Measurements from ENCODE around the gene HAAO.

HAAO gene

GRCh38 chr2:42789751-42790150 is 2.6 kb downstream of the HAAO start:
- peaks cover 11% of the 10 kb centered on the region for H3K4me1 ChIP-seq (ENCODE audit: control insufficient read depth, low read depth, low read length)
- H3K23ac ChIP-seq (ENCODE audit: low read length): no peak overlapping the region

GRCh38 chr2:42788882-42789281 is 3.5 kb downstream of the HAAO start:
- Histone ChIP-seq H2BK120ac (ENCODE audit: low read depth, low read length) (no peak overlapping the region), H4K8ac (ENCODE audit: low read depth, low read length) (no peak overlapping the region), H3K79me1 (ENCODE audit: low read length) (peaks cover 2% of the 10 kb centered on the region), H2AK5ac (ENCODE audit: low read length) (no peak overlapping the region), H3K27ac (ENCODE audit: low read depth, low read length) (no peak overlapping the region), H3K4me3 (ENCODE audit: low read length) (no peak overlapping the region), H3K18ac (ENCODE audit: low read length) (no peak overlapping the region), H3K79me2 (ENCODE audit: control insufficient read depth, insufficient read depth, low read length) (no peaks in the 10 kb centered on the region), H3K4ac (ENCODE audit: low read depth, low read length) (no peak overlapping the region), H3K36me3 (ENCODE audit: control insufficient read depth, insufficient read depth, low read length) (no peaks in the 10 kb centered on the region), H3K56ac (ENCODE audit: low read length) (no peak overlapping the region), H3K23ac (ENCODE audit: low read length) (no peak overlapping the region), H2BK5ac (ENCODE audit: low read length) (no peak overlapping the region), H3K27me3 (ENCODE audit: insufficient read depth, low read length, poor library complexity) (no peaks in the 10 kb centered on the region), H4K5ac (ENCODE audit: low read length) (no peak overlapping the region), H3K9ac (ENCODE audit: low read length) (no peak overlapping the region), H2BK15ac (replicated peaks; ENCODE audit: low read depth) (no peak overlapping the region), H3K4me1 (ENCODE audit: control insufficient read depth, low read depth, low read length) (peaks cover 9% of the 10 kb centered on the region), H3K4me2 (ENCODE audit: low read length) (no peak overlapping the region)
- no peak for DNase-seq
- no CpG with 5 or more reads among the region's 4 CpGs for WGBS (ENCODE audit: extremely low coverage, insufficient coverage, low lambda C conversion rate)

More at GRCh38 chr2:42789751-42790150, 2.6 kb downstream of the HAAO start:
- no peak overlapping the region for H3K18ac ChIP-seq (ENCODE audit: low read length)
- H3K9ac ChIP-seq (ENCODE audit: low read length): no peak overlapping the region
- H3K4me3 ChIP-seq (ENCODE audit: low read length): no peak overlapping the region
- no peak overlapping the region for H2AK5ac ChIP-seq (ENCODE audit: low read length)
- H3K56ac ChIP-seq (ENCODE audit: low read length): no peak overlapping the region
- no CpG with 5 or more reads among the region's 2 CpGs for WGBS (ENCODE audit: extremely low coverage, insufficient coverage, low lambda C conversion rate)
- DNase-seq: no peak
- no peaks in the 10 kb centered on the region for H3K36me3 ChIP-seq (ENCODE audit: control insufficient read depth, insufficient read depth, low read length)
- H3K4me2 ChIP-seq (ENCODE audit: low read length): no peak overlapping the region
- no peak overlapping the region for H4K8ac ChIP-seq (ENCODE audit: low read depth, low read length)
- H2BK15ac ChIP-seq (replicated peaks; ENCODE audit: low read depth): no peak overlapping the region
- H2BK120ac ChIP-seq (ENCODE audit: low read depth, low read length): no peak overlapping the region
- no peaks in the 10 kb centered on the region for H3K27me3 ChIP-seq (ENCODE audit: insufficient read depth, low read length, poor library complexity)
- no peak overlapping the region for H3K27ac ChIP-seq (ENCODE audit: low read depth, low read length)
- peaks cover 2% of the 10 kb centered on the region for H3K79me1 ChIP-seq (ENCODE audit: low read length)
- H3K4ac ChIP-seq (ENCODE audit: low read depth, low read length): no peak overlapping the region
- no peaks in the 10 kb centered on the region for H3K79me2 ChIP-seq (ENCODE audit: control insufficient read depth, insufficient read depth, low read length)
- H4K5ac ChIP-seq (ENCODE audit: low read length): no peak overlapping the region
- no peak overlapping the region for H2BK5ac ChIP-seq (ENCODE audit: low read length)

GRCh38 chr2:42788478-42788793 is 3.9 kb downstream of the HAAO start:
- H3K56ac ChIP-seq (ENCODE audit: low read length): no peak overlapping the region
- no peak overlapping the region for H4K5ac ChIP-seq (ENCODE audit: low read length)
- H4K8ac ChIP-seq (ENCODE audit: low read depth, low read length): no peak overlapping the region
- H3K27ac ChIP-seq (ENCODE audit: low read depth, low read length): no peak overlapping the region
- no peak overlapping the region for H3K18ac ChIP-seq (ENCODE audit: low read length)
- H3K9ac ChIP-seq (ENCODE audit: low read length): no peak overlapping the region
- no peaks in the 10 kb centered on the region for H3K36me3 ChIP-seq (ENCODE audit: control insufficient read depth, insufficient read depth, low read length)
- no peak overlapping the region for H2BK15ac ChIP-seq (replicated peaks; ENCODE audit: low read depth)
- H2AK5ac ChIP-seq (ENCODE audit: low read length): no peak overlapping the region
- WGBS (ENCODE audit: extremely low coverage, insufficient coverage, low lambda C conversion rate): no CpG with 5 or more reads among the region's 9 CpGs
- DNase-seq: no peak
- H3K4me2 ChIP-seq (ENCODE audit: low read length): no peak overlapping the region
- H3K79me2 ChIP-seq (ENCODE audit: control insufficient read depth, insufficient read depth, low read length): no peaks in the 10 kb centered on the region
- no peak overlapping the region for H3K4ac ChIP-seq (ENCODE audit: low read depth, low read length)
- peaks cover 2% of the 10 kb centered on the region for H3K79me1 ChIP-seq (ENCODE audit: low read length)
- H2BK120ac ChIP-seq (ENCODE audit: low read depth, low read length): no peak overlapping the region
- H3K27me3 ChIP-seq (ENCODE audit: insufficient read depth, low read length, poor library complexity): no peaks in the 10 kb centered on the region
- peaks cover 10% of the 10 kb centered on the region for H3K4me1 ChIP-seq (ENCODE audit: control insufficient read depth, low read depth, low read length)
- H3K4me3 ChIP-seq (ENCODE audit: low read length): no peak overlapping the region
- H2BK5ac ChIP-seq (ENCODE audit: low read length): no peak overlapping the region
- no peak overlapping the region for H3K23ac ChIP-seq (ENCODE audit: low read length)

GRCh38 chr2:42787788-42788477 is 4.5 kb downstream of the HAAO start:
- no CpG with 5 or more reads among the region's 12 CpGs for WGBS (ENCODE audit: extremely low coverage, insufficient coverage, low lambda C conversion rate)
- H2BK5ac ChIP-seq (ENCODE audit: low read length): no peak overlapping the region
- no peak overlapping the region for H2AK5ac ChIP-seq (ENCODE audit: low read length)
- H3K4me3 ChIP-seq (ENCODE audit: low read length): no peak overlapping the region
- H2BK120ac ChIP-seq (ENCODE audit: low read depth, low read length): no peak overlapping the region
- H4K8ac ChIP-seq (ENCODE audit: low read depth, low read length): no peak overlapping the region
- peaks cover 2% of the 10 kb centered on the region for H3K79me1 ChIP-seq (ENCODE audit: low read length)
- H3K23ac ChIP-seq (ENCODE audit: low read length): no peak overlapping the region
- H3K4ac ChIP-seq (ENCODE audit: low read depth, low read length): no peak overlapping the region
- no peak overlapping the region for H2BK15ac ChIP-seq (replicated peaks; ENCODE audit: low read depth)
- no peak overlapping the region for H3K9ac ChIP-seq (ENCODE audit: low read length)
- H3K36me3 ChIP-seq (ENCODE audit: control insufficient read depth, insufficient read depth, low read length): no peaks in the 10 kb centered on the region
- H3K27me3 ChIP-seq (ENCODE audit: insufficient read depth, low read length, poor library complexity): no peaks in the 10 kb centered on the region
- peaks cover 11% of the 10 kb centered on the region for H3K4me1 ChIP-seq (ENCODE audit: control insufficient read depth, low read depth, low read length)
- no peaks in the 10 kb centered on the region for H3K79me2 ChIP-seq (ENCODE audit: control insufficient read depth, insufficient read depth, low read length)
- no peak overlapping the region for H3K4me2 ChIP-seq (ENCODE audit: low read length)
- H3K18ac ChIP-seq (ENCODE audit: low read length): no peak overlapping the region
- H4K5ac ChIP-seq (ENCODE audit: low read length): no peak overlapping the region
- H3K56ac ChIP-seq (ENCODE audit: low read length): no peak overlapping the region
- H3K27ac ChIP-seq (ENCODE audit: low read depth, low read length): no peak overlapping the region
- DNase-seq: no peak

- Histone ChIP-seq H3K27me3 (ENCODE audit: insufficient read depth, low read length, poor library complexity) (no peaks in the 10 kb centered on the region), H4K5ac (ENCODE audit: low read length) (no peak overlapping the region), H3K9ac (ENCODE audit: low read length) (no peak overlapping the region), H3K27ac (ENCODE audit: low read depth, low read length) (no peak overlapping the region), H3K4me2 (ENCODE audit: low read length) (no peak overlapping the region), H2BK15ac (replicated peaks; ENCODE audit: low read depth) (no peak overlapping the region), H2BK5ac (ENCODE audit: low read length) (no peak overlapping the region), H3K79me1 (ENCODE audit: low read length) (peaks cover 2% of the 10 kb centered on the region), H2AK5ac (ENCODE audit: low read length) (no peak overlapping the region), H3K56ac (ENCODE audit: low read length) (no peak overlapping the region), H3K79me2 (ENCODE audit: control insufficient read depth, insufficient read depth, low read length) (no peaks in the 10 kb centered on the region), H3K4me1 (ENCODE audit: control insufficient read depth, low read depth, low read length) (peaks cover 13% of the 10 kb centered on the region), H3K36me3 (ENCODE audit: control insufficient read depth, insufficient read depth, low read length) (no peaks in the 10 kb centered on the region), H3K4ac (ENCODE audit: low read depth, low read length) (no peak overlapping the region), H3K4me3 (ENCODE audit: low read length) (no peak overlapping the region), H3K23ac (ENCODE audit: low read length) (no peak overlapping the region), H2BK120ac (ENCODE audit: low read depth, low read length) (no peak overlapping the region), H3K18ac (ENCODE audit: low read length) (no peak overlapping the region), H4K8ac (ENCODE audit: low read depth, low read length) (no peak overlapping the region)
- no CpG with 5 or more reads among the region's 3 CpGs for WGBS (ENCODE audit: extremely low coverage, insufficient coverage, low lambda C conversion rate)
- DNase-seq: no peak
Observed at GRCh38 chr2:42787424-42787787, 5.0 kb downstream of the HAAO start.

Measured in mesendoderm (in vitro differentiated cells).